ENCODE data around the gene NANP. TPM values are rescaled to one million over a fixed set of nuclear protein-coding genes. Genes with fewer than 3 reads are reported as not detected.

The NANP gene
- total and polyA plus RNA-seq, 9 of the 15 experiments (the other 6 are each of a cell fraction or from before 2014, with no cell fraction given), result 5.4 to 8.4 (median 6.9) TPM

DNA sequence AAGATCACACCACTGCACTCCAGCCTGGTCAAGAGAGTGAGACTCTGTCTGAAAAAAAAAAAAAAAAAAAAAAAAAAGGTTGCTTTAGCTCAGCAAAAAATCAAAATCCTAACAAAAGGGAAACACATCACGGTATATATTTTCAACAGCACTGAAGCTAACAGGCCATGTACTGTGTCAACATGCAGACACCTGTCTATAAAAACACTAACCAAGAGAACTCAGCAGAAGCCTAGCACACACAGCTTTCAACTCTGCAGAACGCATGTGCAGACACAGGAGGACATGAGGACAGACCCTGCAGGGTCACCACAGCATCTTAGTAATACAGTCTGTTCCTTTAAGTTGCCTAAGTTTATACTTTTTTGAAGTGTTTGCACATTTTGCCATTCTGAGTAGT, 52.0 kb downstream of the NANP start:
- no TSS peak for BruUV-seq (replicated peaks)
- H3K27ac ChIP-seq (ENCODE audit: extremely low read depth, low read depth, low read length), result no peak overlapping the region
- FAIRE-seq, result no peak
- no peak overlapping the region for H3K9ac ChIP-seq (ENCODE audit: insufficient read depth in 1 of 2, low read depth in 2 of 2, low read length in 2 of 2)
- H3K4me2 ChIP-seq (ENCODE audit: insufficient read depth, low read length), result no peak overlapping the region
- peaks cover 0 to 8% of the 10 kb centered on the region in 2 experiments; a peak in 2 of 5 replicates for H3K27me3 ChIP-seq (ENCODE audit: control insufficient read depth in 2 of 2, insufficient read depth in 2 of 2, low read length in 2 of 2)
- TF ChIP-seq EHMT2 (IDR thresholded peaks at IDR 0.05) (no peak), DNMT1 (IDR thresholded peaks at IDR 0.05) (no peak), TEAD1 (CRISPR knock-in tag; IDR thresholded peaks at IDR 0.05) (no peak), FOXJ2 (tag; IDR thresholded peaks at IDR 0.05) (no peak), BACH1 (tag; IDR thresholded peaks at IDR 0.05) (no peak)
- TF ChIP-seq, protein P1, sequence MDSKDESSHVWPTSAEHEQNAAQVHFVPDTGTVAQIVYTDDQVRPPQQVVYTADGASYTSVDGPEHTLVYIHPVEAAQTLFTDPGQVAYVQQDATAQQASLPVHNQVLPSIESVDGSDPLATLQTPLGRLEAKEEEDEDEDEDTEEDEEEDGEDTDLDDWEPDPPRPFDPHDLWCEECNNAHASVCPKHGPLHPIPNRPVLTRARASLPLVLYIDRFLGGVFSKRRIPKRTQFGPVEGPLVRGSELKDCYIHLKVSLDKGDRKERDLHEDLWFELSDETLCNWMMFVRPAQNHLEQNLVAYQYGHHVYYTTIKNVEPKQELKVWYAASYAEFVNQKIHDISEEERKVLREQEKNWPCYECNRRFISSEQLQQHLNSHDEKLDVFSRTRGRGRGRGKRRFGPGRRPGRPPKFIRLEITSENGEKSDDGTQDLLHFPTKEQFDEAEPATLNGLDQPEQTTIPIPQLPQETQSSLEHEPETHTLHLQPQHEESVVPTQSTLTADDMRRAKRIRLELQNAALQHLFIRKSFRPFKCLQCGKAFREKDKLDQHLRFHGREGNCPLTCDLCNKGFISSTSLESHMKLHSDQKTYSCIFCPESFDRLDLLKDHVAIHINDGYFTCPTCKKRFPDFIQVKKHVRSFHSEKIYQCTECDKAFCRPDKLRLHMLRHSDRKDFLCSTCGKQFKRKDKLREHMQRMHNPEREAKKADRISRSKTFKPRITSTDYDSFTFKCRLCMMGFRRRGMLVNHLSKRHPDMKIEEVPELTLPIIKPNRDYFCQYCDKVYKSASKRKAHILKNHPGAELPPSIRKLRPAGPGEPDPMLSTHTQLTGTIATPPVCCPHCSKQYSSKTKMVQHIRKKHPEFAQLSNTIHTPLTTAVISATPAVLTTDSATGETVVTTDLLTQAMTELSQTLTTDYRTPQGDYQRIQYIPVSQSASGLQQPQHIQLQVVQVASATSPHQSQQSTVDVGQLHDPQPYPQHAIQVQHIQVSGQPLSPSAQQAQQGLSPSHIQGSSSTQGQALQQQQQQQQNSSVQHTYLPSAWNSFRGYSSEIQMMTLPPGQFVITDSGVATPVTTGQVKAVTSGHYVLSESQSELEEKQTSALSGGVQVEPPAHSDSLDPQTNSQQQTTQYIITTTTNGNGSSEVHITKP (IDR thresholded peaks at IDR 0.05; ENCODE audit: partially characterized antibody), result no peak
- POLR2A ChIA-PET, result no interaction called here
- in situ Hi-C loops (cut with MboI), result no loop called here
- intact Hi-C loops (cut with micrococcal nuclease), result loop anchor here (10.0 kb wide), 1 partner anchor 97 kb away; no protein-coding TSS in a partner anchor
- ATAC-seq, result no peak
- H4K20me1 ChIP-seq (replicated peaks; ENCODE audit: control insufficient read depth, insufficient read depth, low read length), result no peaks in the 10 kb centered on the region
- CTCF ChIA-PET (ENCODE audit: low intra/inter-chr PET ratio), result no interaction called here
- no peak overlapping the region for H3K4me3 ChIP-seq
- H3K4me1 ChIP-seq (replicated peaks in 1 of 2; ENCODE audit: control insufficient read depth in 2 of 2, insufficient read depth in 2 of 2, low read length in 2 of 2), result no peaks in the 10 kb centered on the region
- 4% methylated on average over 2 of the region's 2 CpGs for WGBS (ENCODE audit: insufficient coverage, low coverage, missing lambda C conversion rate)
- H3K79me2 ChIP-seq (ENCODE audit: control insufficient read depth, insufficient read depth, low read length), result no peaks in the 10 kb centered on the region
- H2AFZ ChIP-seq (ENCODE audit: low read depth, low read length), result no peak overlapping the region
- H3K9me1 ChIP-seq (ENCODE audit: control insufficient read depth, insufficient read depth, low read length), result no peaks in the 10 kb centered on the region
- H3K36me3 ChIP-seq (ENCODE audit: control insufficient read depth, insufficient read depth, low read length), result no peaks in the 10 kb centered on the region
- DNase-seq (ENCODE audit: extremely low read depth in 1 of 4, low spot score in 3 of 4), result no peak
- no peaks in the 10 kb centered on the region for H3K9me3 ChIP-seq (replicated peaks; ENCODE audit: control insufficient read depth, insufficient read depth, low read depth, low read length)
